PC-9 (cell line): ENCODE results near the gene SLX9.

Experiments
- EZH2 ChIP-seq: fragments of 200-600 bp; sonication (generic); IDR thresholded peaks from 2 replicates; pipeline ENCODE4 v1.8.0; 2017; ENCODE audit warnings: antibody characterized with exemption, low read depth
- TF ChIP-seq, protein P1 (sequence below): fragments of 200-600 bp; sonication (generic); conservative IDR thresholded peaks from 2 replicates; pipeline ENCODE4 v1.6.1; 2017; ENCODE audit warnings: mixed run types, antibody characterized with exemption, mild to moderate bottlenecking, moderate library complexity

DNA sequence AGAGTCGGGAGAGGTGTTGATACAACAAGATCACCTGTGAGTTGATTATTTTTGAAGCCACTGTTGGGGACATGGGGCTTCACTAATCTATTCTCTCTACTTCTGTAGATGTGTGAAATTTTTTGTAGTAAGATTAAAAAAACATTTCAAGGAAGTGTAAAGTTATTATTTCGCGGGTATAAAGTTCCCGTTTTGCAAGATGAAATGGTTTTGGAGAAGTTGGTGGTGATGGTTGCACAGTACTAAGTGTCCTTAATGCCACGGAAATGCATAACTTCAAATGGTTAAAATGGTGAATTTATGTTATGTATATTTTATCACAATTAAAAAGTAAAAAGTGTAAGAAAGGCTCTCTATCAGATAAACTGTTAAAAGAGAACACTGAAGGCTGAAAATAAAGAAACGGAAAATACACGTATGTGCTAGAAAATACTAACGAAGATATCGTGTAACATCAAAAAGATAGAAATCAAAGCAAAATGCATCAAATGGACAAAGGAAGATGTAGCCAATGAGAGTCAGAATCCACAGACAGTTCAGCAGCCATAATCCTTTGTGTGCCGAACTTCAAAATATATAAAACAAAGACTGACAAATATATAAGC is 16.2 kb upstream of the SLX9 start:
- TF ChIP-seq, protein P1, sequence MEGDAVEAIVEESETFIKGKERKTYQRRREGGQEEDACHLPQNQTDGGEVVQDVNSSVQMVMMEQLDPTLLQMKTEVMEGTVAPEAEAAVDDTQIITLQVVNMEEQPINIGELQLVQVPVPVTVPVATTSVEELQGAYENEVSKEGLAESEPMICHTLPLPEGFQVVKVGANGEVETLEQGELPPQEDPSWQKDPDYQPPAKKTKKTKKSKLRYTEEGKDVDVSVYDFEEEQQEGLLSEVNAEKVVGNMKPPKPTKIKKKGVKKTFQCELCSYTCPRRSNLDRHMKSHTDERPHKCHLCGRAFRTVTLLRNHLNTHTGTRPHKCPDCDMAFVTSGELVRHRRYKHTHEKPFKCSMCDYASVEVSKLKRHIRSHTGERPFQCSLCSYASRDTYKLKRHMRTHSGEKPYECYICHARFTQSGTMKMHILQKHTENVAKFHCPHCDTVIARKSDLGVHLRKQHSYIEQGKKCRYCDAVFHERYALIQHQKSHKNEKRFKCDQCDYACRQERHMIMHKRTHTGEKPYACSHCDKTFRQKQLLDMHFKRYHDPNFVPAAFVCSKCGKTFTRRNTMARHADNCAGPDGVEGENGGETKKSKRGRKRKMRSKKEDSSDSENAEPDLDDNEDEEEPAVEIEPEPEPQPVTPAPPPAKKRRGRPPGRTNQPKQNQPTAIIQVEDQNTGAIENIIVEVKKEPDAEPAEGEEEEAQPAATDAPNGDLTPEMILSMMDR = no peak
- TF ChIP-seq EZH2 = no peak
